Measurements from ENCODE around the gene NUAK1.

NUAK1 gene

DNA sequence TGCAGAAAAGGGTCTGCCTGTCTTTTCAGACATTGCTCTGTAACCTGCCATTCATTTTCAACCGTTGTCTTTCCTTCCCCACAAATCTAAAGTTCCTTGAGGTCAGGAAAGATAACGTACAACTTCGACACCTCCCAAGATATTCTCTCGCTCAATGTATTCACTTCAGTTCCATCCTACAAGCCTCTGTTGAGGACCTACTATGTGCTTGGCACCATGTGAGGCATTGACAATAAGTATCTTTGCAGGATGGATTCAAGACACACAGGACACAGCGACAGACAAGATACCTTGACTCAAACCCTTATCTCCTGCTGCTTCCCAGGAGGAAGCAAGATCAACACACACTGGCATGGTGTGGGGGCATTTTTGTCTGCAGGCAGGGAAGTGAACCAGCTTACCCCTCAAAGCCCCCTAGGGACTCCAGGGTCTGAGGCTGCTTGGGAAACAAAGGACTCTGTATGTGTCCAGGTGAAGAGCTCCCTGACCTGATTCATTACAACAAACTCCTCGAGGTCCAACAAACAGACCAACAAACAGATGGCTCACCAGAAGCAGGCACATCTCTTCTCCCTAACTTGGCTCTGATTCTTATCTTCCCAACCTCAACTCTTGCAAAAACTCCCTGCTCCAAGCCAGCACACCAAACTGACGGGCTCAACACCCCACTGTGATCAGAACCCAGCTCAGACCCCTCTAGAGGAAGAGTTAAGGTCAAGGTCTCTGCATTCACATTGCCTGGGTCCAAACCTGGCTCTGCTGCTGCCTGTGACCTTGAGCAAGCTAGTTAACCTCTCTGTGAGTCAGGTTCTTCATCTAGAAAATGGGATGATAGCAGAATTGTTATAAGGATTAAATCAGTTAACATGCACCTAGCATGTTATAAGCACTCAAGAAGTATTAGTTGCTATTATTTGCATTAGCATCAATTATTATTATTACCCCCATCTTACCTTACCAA lies 6.3 kb downstream of the NUAK1 start:
- no peak for DNase-seq

- DNase-seq, result no peak
Measured at GRCh38 chr12:106131676-106132075, 7.1 kb downstream of the NUAK1 start.

GRCh38 chr12:106130474-106131113 lies 8.2 kb downstream of the NUAK1 start:
- no peak for DNase-seq

- DNase-seq, result no peak
Measured at GRCh38 chr12:106128585-106129328, 10.0 kb downstream of the NUAK1 start.

- no peak for DNase-seq
Measured at GRCh38 chr12:106127338-106128126, 11.2 kb downstream of the NUAK1 start.

DNA sequence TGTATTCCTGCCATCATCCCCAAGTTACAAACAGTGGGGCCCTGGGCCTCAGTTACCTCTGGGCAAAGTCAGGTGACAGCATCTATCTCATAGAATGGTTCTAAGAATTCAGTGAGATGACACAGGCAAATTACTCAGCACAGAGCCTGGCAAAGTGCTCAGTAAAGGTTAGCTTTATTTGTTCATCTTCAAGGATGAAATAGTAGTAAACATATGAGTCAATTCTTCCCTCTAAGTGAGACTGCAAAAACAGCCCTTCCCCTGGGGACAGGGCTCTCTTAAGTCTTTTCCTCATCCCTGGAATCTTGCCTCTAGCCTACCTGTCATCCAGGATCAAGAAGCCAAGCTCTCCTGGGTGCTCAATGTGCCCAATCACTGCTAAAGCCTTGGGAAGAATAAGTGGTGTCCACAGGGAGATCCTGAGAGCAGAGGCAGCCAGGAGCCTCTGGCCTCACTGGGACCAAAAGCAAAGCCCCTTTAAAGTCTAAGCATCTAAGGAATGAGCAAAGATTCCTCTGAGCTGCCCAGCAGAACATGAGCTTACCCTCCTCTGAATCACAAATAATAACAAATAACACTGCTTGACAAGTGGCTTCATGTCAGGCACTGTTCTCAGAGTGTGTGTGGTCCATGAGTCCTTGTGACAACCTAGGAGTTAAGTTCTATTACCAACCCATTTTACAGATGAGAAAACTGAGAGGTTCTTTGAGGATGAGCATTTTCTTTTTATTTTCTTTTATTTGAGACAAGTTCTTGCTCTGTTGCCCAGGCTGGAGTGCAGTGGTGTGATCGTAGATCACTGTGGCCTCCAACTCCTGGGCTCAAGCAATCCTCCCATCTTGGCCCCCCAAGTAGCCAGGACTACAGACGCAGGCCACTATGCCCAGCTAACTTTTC lies 12.1 kb downstream of the NUAK1 start:
- no peak for DNase-seq

DNA sequence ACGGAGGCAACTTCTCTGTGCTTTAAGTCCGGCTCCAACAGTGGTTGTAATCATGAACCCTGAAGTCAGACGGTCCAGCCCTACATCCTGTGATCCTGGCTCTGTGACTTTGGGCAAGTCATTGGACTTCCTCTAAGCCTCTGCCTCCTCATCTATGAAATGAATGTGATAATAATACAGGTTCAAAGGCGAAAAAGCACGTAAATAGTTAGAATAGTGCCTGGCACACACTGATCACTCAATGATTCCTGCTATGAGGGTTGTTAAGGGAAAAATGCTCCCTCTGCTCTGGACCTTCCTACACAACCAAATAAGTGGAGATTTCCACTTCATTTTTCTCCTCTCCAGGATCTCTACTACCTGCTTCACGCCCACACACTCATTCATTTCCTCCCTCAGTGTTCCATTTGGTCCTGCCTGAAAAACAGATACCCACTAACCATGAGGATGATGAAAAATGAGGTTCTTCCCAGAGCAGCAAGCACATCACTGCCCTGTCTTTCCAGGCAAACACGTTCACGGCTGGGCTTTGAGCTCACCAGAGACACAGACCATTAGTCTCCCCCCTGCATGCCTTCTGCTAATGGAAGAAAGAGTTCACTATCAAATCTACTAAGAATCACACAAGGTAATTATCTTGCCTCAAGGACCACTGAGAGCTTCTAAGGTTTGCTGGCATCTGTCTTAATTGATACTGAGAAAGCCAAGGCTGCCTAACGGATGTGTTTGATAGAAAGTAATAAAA lies 13.2 kb downstream of the NUAK1 start:
- DNase-seq, result no peak

DNA sequence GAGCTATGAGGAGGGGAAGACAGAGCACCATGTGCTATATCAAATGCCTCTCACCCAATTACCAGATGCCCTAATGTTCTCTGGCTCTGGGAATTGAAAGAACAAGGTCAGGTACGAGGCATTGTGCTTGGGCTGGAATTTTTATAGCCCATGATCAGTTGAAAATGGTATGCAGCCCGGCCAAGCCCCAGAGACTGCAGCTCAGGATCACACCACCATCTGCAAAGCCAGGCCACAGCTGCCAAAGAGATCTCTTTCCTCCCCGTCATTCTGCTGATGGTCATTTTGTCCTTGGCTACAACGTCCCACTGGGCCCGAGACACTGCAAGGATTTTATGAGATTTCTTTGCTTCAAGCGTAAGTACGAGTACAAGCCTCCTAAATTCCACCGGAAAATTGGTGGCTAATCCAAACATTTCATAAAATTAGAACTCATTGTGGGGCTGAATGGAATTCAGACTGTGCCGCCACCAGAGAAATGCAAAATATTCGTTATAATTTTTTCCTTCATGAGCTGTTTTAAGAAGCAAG lies 15.1 kb downstream of the NUAK1 start:
- no peak for DNase-seq

DNA sequence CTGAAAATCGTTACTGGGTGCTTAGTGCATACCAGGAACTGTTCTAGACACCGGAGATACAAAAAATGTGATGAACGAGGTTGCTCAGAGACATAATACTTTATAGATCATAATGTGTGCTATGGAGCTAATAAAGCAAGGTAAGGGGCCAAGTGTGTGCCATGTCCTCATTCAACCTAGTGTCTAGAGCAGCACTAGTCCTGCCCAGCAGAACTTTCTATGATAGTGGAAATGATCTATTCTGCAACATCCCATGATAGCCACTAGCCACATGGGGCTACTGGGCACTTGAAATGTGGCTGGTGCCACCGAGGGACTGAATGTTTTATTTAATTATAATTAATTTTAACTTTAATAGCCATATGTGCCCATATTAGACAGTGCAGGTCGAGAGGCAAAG lies 15.6 kb downstream of the NUAK1 start:
- no peak for DNase-seq

GRCh38 chr12:106122004-106122403 lies 16.8 kb downstream of the NUAK1 start:
- DNase-seq, result no peak

- no peak for DNase-seq
Measured at GRCh38 chr12:106120519-106121105, 18.1 kb downstream of the NUAK1 start.

DNA sequence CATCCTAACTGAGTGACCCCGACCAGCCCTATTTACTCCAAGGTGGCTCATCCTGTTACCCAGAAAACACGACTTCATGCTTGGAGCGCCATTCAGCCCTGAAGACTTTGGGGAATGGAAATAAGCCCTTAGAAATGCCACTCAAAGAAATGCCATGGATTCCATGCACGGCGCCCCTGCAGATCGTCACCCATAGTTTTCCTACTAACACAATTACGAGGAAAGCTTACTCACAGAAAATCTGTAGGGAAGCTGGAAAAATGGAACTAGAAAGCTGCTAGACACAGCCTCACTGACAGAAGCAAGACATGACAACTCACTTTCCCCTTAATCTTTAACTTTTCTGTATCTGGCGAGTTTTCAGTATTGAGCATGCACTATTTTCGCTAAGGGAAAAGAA lies 19.5 kb downstream of the NUAK1 start:
- no peak for DNase-seq

- no peak for DNase-seq
Measured at GRCh38 chr12:106118381-106119130, 20.2 kb downstream of the NUAK1 start.

DNA sequence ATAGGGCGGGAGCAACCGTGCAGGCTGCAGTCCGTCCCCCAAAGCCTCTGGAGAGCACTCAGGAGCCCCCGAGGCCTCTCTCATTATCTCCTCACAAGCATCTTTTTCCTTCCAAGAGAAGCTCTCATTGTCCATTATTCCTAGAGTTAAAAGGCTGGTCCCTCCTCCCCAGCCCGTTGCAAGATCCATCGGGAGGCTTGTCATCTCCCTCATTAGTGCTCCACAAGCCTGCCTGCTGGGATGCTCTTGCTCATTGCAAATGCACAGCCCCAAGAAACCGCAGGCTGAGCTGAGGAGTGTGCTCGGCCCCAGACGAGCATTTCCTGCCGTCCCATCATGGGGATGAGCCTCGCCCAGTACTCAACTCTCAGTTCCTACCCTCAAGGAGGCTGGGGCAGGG lies 23.3 kb downstream of the NUAK1 start:
- peak in 20 of 58 donors; percentile 19 to 62 (median 29) for DNase-seq

DNA sequence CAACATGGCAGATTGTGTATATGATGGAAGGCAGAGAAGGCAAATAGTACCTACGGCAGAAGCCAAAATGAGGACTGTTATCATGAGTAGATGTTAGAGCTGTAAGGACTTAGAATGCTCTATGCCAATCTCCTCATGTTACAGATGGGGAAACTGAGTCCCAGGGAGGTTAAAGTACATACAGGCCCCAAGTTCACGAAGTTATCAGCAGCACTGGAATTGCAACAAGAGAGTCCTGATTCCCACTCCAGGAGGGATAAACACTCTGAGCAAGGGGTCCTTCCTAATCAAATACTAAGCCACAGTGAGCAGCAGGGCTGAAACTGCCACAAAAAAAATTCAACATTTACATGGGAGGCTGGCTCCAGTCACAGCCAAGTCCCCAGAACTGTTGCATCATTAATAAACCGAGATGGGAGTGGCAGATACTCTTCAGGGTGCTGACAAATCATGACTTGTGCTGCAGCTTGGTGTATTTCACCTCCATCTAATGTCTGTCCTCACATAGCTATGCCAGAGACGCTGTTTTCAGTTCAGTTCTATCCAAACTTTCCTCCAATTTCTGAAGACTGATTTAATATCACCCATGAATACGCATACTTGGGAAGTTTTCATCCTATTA lies 24.2 kb downstream of the NUAK1 start:
- DNase-seq, result no peak

DNA sequence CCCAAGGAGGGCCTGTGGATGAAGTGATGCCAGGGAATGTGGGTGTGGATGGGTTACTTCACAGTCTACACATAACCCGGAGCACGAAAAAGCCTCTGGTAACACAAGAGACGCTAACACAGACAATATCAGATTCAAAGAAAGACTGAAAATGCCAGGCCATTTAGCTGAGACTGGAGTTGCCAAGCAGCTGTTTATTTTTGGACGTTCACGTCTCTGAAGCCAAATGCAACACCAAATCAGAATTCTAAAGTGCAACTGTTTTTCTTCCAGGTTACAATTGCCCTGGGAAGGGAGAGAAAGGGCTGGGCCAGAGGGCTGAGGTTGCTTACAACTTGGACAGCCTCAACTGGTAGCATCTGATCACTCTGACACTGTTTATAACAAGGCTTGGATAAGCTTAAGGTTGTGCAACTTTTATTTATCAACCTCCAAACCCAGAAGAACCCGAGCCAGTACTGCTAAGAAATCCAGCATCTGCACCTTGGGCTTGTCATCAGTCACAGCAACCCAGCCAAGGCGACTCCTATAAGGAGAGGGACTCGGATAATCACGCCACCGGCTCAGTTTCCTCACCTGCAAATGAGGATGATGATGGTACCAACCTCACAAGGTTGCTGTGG lies 24.8 kb downstream of the NUAK1 start:
- DNase-seq, result peak in 2 of 58 donors; percentile 40 to 56

- no peak for DNase-seq
Measured at GRCh38 chr12:106113446-106113823, 25.3 kb downstream of the NUAK1 start.

Data from anterior cingulate cortex (tissue), 58 donors.